GM18870 (cell line): ENCODE results near the gene ABHD16B.
"Not testable (repeated sequence)": the region's sequence is repeated elsewhere in the genome, so short reads cannot be mapped to it uniquely, and the experiment has no call there.

Experiments used
- ATAC-seq: cut with Tn5 transposase; IDR thresholded peaks from one replicate; pipeline ENCODE4 v1.9.1; 2021; ENCODE audit warnings: moderate library complexity; ENCODE audit not compliant: unreplicated experiment

The ABHD16B gene

DNA sequence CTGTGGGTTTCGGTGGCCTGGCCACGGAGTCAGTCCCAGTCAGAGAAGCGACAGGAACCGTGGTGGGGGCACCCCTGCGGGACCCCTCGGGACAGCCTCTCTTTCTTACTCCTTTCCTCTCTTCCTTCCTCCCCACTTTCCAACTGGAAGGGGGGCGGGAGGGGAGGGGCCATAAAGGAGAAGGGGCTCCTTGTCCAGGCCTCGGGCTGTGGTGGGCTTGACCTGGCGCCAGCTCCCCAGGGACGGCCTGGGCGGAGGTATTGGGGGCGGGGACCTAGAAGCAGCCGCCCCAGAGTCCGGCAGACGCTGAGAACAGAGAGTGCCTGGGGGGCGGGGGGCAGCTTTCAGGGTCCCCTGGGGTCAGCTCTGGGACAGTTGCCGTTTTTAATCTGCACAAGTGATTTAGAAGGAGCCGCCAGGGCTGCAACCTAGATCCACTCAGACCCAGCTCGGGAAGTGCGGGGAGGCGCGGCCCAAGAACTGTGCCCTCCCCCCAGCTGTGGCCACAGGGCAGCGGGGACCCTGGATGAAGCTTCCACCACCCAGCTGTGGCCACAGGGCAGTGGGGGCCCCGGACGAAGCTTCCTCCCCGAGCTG is 6.4 kb upstream of the ABHD16B start:
- ATAC-seq = no peak

DNA sequence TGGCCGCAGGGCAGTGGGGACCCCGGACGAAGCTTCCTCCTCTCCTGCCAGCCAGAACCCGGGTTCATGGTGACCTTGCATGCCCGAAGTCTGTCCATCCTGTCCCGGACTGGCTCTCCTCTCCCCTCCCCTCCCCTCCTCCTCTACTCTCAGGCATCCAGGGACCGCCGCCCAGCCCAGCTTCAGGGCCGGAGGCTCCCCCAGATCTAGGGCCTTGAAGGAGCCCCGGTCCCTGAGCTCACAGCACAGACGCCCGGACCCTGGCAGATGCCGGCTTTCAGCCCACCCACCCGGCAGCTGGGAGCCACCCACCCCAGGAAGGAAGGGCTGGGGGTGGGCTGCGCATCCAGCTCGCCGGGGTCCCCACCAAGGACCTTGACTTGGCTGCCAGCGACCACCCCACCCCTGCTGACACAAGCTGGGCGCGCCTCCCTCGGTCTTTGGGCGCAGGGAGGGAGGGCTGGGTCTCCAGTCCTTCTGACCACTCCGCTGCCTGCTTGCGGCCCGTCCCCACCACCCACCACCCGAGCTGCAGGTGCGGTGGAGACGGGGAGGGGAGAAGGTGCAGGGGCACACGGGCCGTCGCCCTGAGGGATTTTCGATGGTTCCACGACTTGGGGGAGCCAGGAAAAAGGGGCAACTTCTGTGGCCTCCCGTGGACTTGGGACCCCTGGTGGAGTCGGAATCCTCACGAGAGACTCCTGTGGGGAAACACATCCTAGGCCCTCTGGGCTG is 5.8 kb upstream of the ABHD16B start:
- ATAC-seq = no peak

- ATAC-seq = no peak
Observed at GRCh38 chr20:63856098-63856511, 5.2 kb upstream of the ABHD16B start.

GRCh38 chr20:63857764-63858392 is 3.4 kb upstream of the ABHD16B start:
- no peak for ATAC-seq

DNA sequence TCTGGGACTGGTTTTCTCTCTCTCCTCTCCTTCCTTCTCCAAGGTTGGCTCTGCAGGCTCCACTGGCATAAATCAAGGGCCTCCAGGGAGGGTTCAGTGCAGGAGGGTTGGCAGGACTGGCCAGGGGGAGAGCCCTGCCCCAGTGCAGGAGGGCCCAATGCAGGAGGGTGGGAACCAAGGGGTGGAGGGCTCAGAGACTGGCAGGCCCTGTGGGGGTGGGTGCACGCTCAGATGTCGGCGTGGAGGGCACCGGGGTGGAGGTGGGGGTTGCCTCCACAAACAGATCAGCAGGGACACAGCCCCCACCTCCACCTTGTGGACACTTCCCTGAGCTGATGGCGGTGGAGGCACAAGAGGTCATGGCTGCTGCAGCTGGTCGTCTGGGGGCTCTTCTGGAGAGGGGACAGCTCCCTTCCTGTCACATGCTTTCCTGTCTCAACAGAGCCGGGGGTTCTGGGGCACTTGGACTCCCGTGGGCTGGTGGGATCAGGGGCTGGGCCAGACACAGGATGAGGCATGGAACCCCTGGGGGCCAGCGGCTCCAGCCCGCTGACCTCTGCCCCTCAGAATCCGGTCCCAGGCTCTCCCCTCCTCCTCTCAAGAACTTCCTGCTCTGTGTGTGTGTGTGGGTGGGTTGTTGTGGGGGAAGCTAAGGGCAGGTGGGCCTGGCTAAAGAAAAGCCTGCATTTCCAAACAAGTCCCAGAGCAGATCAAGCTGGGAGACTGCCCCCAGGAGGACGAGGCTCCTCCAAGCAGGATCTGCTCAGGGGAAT is 2.7 kb upstream of the ABHD16B start:
- ATAC-seq = no peak

- ATAC-seq = no peak
Observed at GRCh38 chr20:63859166-63859699, 2.1 kb upstream of the ABHD16B start.

DNA sequence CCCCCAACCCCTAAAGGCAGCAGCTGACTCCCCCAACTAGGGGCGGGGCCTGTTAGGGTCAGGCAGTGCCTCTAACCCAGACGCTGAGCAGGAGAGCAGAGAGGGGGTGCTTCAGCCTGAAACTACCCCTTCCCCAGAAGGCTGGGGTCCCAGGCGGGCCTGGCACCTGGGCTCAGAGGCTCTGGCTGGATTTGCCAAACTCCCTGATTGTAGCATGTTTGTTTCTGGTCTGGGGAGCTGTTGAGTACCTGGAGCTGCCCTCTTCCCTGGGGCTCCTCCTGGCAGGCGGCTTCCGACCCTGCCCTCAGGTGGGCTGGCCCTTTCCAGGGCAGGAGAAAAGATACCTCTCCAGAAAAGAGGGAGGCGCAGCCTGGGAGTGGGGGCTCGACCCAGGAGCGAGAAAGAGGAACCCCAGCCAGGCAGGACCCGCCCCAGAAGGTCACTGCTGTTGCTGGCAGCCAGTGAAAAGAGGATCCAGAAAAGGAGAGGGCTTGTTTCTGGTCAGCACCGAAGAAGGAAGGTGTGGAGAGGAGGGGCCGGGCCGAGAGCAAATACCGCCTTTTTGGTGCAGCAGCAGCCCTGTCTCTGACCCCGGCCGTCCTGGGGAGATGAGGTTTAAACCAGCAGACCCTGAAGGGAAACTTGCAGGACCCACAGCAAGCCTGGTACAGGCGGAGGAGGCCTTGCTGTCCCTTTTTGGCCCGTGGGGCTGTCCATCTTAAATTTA is 810 bp upstream of the ABHD16B start:
- no peak for ATAC-seq

GRCh38 chr20:63861981-63862901 is 943 bp downstream of the ABHD16B start:
- ATAC-seq = no peak

DNA sequence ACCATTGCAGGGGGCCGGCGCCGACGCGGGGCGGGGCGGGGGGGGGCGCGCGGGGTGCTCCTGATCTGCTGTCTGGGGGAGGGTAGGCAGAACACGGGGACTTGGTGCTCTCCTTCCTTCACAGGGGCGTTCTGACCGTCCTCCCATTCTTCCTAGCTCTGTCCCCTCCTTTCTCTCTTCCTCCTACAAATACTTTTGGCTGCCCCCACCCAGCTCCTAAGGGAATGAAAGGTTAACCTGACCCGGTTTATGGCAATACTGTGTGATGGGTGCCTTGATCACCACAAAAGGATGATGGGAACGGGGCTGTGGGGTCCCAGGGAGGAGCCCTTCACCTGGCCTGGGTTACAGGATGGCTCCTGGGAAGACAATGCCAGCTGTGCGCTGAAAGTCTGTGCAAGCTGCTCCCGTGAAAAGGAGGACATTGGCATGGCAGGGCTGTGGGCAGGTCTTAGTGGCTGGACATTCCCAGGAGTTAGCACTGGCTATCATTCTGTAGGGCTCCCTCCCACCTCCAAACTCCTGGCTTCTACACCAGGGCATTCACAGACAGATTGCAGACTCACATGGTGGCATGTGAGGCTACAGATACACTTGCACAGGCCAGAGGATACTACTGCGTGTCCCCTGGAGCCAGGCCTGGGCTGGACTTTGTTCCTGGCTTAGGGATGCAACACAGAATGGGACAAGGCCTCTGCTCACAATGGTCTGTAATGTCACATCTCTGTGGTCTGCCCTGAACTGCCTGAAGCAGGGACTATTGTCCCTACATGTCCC is 1.9 kb downstream of the ABHD16B start:
- no peak for ATAC-seq

DNA sequence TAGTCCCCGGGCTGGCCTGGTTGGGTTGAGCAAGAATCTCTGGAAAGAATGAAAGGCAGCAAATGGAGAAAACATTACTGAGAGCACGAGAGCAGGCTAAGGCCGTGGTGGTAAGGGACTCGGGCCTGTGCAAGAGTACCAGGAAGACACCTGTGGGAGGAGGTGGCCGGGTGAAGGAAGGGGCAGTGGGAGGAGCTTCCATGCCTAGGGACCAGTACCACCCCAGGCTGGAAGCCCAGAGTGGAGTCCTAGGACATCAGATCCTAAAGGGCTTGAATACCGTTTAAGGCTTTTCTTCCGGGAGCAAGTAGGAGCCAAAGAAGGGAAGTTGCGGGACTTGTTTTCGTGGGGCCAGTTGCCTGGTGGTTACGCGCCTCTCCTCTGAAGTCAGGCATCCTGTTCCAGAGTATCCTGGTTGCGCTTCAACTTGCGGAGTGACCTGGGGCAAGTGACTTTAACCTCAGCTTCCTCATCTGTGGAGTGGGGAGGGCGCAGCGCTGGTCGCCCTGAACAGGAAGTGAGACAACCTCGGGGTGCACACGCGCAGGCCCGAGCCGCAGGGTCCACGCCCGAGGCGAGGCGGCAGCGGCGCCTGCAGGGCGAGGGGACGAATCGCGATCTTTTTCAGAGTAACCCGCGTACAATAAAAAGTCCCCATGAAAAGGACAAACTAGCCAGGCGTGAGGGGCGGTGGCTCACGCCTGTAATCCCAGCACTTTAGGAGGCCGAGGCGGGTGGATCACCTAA is 2.7 kb downstream of the ABHD16B start:
- ATAC-seq = peak; percentile 51

- ATAC-seq = no peak
Observed at GRCh38 chr20:63864545-63864977, 3.3 kb downstream of the ABHD16B start.

DNA sequence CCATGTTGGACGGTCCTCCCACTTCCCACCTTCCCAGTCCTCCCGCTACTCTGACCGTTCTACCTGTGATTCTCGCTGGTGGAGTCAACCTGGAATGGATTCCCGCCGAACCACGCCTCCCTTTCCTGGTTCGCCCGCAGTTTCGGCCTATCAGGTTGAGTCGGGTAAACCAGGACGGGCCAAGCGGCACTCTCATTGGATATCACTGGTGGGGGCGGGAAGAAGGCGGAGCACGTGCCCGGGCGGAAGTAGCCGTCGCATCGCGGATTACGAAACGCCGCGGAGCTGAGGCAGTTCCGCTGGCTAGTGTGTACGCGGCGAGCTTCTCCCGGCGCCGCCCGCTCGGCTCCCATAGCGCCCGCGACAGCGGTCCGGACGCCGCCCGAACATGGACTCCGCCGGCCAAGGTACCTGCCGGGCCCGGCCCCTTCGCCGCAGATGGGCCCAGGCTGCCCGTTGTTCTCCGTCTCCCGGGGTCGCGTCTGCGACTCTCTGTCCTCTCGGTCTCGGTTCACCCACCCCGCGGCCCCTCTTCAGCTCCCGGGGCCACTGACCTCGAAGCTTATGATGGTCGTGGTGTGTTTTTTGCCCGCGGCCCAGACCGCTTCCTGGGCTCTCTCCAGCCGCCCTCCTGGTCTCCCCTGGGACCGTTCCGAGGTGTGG is 3.8 kb downstream of the ABHD16B start, which contains the start of gene TPD52L2:
Gene TPD52L2 (plus strand): TSS at position 293 of the 663 bp plus-strand sequence. CDS start 96 bp downstream, at position 389.
- peak; percentile 74 for ATAC-seq

DNA sequence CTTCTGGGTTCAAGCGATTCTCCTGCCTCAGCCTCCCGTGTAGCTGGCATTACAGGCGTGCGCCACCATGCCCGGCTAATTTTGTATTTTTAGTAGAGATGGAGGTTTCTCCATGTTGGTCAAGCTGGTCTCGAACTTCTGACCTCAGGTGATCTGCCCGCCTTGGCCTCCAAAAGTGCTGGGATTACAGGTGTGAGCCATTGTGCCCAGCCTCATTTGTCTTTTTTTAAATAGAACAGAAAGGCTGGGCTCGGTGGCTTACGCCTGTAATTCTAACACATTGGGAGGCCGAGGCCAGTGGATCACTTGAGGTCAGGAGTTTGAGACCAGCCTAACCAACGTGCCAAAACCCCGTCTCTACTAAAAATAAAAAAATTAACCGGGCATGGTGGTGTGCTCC is 5.7 kb downstream of the ABHD16B start:
- not testable (repeated sequence) for ATAC-seq

DNA sequence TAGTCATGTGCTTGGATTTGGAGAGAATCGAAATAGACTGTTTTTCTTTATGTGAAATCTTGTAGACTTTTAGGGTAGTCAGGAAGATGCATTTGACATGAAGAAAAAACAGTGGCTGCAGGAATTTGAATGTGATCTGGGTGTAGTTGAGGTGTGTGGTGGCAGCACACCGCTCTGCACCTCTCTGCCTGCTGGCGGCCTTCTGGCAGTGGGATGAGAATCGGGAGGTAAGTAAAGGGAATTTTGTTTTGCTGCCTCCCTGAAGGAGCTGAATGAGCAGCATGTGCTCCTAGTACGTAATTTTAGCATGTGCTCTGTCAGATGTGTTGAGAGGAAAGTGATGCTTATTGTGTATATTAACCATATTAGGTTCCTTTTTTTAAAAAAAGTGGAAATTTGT is 7.0 kb downstream of the ABHD16B start:
- no peak for ATAC-seq

DNA sequence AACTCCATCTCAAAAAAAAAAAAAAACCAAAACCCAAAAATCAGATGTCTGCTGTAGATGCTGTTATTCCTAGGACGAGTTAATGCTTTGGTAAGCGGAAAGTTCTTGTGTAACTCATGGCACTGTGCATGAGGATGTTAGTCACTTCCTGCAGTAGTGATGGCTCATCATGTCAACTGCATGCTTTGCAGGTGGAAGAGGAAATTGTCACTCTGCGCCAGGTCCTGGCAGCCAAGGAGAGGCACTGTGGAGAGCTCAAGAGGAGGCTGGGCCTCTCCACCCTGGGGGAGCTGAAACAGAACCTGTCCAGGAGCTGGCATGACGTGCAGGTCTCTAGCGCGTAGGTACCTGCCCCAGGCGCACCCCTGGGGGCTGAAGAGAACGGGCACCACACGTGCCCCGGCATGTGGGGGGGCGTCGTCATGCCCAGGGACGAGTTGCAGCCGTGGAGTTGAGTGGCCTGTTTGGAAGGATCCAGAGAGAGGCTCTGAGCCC is 12.2 kb downstream of the ABHD16B start:
- ATAC-seq = no peak

GRCh38 chr20:63874241-63874640 is 12.9 kb downstream of the ABHD16B start:
- not testable (repeated sequence) for ATAC-seq

GRCh38 chr20:63876489-63877036 is 15.3 kb downstream of the ABHD16B start:
- no peak for ATAC-seq
